ENCODE data around the gene KDM2B.

KDM2B gene

GRCh38 chr12:121520586-121521086 lies 60.2 kb downstream of the KDM2B start:
- DNase-seq (ENCODE audit: extremely low read depth, low read depth), result no peak
- no peak overlapping the region for H3K4me3 ChIP-seq (replicated peaks; ENCODE audit: low read depth, low read length)
- TF ChIP-seq CTCF (IDR thresholded peaks at IDR 0.05; ENCODE audit: low read depth, low read length, missing control alignments), result no peak

- no peak overlapping the region for H3K4me3 ChIP-seq (replicated peaks; ENCODE audit: low read depth, low read length)
- no peak for TF ChIP-seq CTCF (IDR thresholded peaks at IDR 0.05; ENCODE audit: low read depth, low read length, missing control alignments)
- DNase-seq (ENCODE audit: extremely low read depth, low read depth), result no peak
Measured at GRCh38 chr12:121520119-121520518, 60.7 kb downstream of the KDM2B start.

DNA sequence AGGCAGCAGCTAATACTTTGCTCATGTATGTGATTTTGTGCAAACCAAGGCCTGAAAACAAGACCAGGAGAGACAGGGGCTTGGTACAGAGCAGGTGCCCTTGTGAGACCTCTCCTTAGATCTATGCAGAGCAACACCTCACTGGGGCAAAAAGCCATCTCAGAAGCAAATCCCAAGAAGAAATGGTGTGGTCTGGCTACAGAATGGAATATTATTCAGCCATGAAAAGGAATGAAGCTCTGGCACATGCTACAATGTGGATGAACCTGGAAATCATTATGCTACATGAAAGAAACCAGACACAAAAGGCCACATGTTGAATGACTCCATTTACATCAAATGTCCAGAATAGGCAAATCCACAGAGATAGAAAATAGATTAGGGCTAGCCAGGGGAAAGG lies 61.6 kb downstream of the KDM2B start:
- no peak for DNase-seq (ENCODE audit: extremely low read depth, low read depth)
- no peak overlapping the region for H3K4me3 ChIP-seq (replicated peaks; ENCODE audit: low read depth, low read length)
- no peak for TF ChIP-seq CTCF (IDR thresholded peaks at IDR 0.05; ENCODE audit: low read depth, low read length, missing control alignments)

- TF ChIP-seq CTCF (IDR thresholded peaks at IDR 0.05; ENCODE audit: low read depth, low read length, missing control alignments), result no peak
- H3K4me3 ChIP-seq (replicated peaks; ENCODE audit: low read depth, low read length), result no peak overlapping the region
- no peak for DNase-seq (ENCODE audit: extremely low read depth, low read depth)
Measured at GRCh38 chr12:121518656-121519055, 62.2 kb downstream of the KDM2B start.

DNA sequence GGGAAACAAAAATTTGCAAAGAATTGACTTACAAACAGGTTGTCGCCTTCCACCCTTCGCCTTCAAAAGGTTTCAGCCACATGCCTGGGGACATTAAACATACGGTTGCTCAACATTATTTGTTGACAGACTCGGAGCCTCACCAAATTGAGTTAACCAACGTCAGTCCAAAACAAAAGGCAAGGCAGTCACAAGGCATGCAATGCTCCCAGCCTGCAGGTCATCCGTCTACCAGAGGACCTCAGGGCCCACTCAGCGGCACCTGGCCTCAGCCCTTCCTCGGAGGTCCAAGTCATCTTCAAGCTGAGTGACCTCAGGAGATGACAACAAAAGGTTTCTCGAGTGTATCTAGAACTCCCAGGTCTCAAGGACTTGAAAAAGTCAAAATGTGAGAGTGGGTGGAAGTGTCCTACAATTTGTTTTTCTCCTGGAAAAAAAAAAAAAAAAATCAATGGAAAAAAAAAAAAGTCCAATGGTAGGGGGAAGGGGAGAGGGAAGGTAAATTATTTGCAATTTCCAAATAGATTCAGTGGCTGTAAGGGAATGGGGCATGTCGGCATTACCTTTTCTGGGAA lies 64.3 kb downstream of the KDM2B start:
- DNase-seq (ENCODE audit: extremely low read depth, low read depth), result no peak
- no peak for TF ChIP-seq CTCF (IDR thresholded peaks at IDR 0.05; ENCODE audit: low read depth, low read length, missing control alignments)
- H3K4me3 ChIP-seq (replicated peaks; ENCODE audit: low read depth, low read length), result no peak overlapping the region

DNA sequence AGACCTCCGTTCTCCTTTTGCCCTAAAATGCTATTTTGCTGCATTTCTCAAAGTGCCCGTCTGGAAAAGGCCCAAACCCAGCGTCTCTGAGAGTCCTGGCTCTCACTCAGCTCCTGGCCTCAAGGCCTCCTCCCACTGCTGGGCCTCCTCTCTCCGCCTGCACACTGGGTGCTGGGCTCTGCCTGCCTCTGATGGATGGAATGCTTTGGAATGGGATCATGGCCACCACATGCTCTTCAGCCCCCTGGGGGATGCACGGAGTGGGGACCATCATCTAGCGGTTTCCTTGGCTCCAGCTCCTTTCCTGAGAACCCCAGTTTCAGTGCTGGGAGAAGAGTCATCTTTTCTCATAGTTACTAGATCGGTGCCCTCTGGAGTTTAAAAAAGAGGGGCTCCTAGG lies 65.2 kb downstream of the KDM2B start:
- DNase-seq (ENCODE audit: extremely low read depth, low read depth), result no peak
- H3K4me3 ChIP-seq (replicated peaks; ENCODE audit: low read depth, low read length), result no peak overlapping the region
- no peak for TF ChIP-seq CTCF (IDR thresholded peaks at IDR 0.05; ENCODE audit: low read depth, low read length, missing control alignments)

DNA sequence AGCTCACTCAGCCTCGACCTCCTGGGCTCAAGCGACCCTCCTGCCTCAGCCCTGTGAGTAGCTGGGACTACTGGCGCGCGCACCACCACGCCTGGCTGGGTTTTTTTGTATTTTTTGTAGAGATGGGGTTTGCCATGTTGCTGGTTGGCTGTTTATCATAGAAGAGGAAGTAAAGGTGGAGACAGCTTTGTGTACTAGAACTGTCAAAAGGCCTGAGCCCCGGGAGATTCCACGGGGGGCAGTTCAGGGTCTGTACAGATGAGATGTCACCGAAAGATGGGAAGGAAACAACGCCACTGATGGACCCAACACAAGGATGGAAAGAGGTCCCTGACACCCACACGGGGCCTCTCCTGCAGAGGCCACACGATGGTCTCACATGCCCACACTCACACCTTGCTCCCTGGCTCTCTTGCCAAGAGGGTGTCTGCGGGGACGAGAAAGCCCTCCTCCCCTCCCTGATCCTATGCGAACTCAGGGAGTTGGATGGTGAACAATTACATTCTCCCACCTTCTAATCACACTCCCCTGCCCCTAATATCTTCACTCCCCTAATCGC lies 66.6 kb downstream of the KDM2B start:
- DNase-seq (ENCODE audit: extremely low read depth, low read depth), result no peak
- no peak overlapping the region for H3K4me3 ChIP-seq (replicated peaks; ENCODE audit: low read depth, low read length)
- no peak for TF ChIP-seq CTCF (IDR thresholded peaks at IDR 0.05; ENCODE audit: low read depth, low read length, missing control alignments)
